Neutrophil (primary cell): ENCODE results near the gene HNRNPA3.

Source experiments
- H3K27ac ChIP-seq: fragments of 200-600 bp; sonication (generic); 2 replicates; pipeline ENCODE4 v1.5.1; 2016; ENCODE audit warnings: mild to moderate bottlenecking, moderate library complexity
- H3K27me3 ChIP-seq: fragments of 200-600 bp; sonication (generic); 2 replicates; pipeline ENCODE4 v1.6.0; 2016; ENCODE audit warnings: mild to moderate bottlenecking
- H3K36me3 ChIP-seq: fragments of 200-600 bp; sonication (generic); 2 replicates; pipeline ENCODE4 v1.5.1; 2017
- H3K4me1 ChIP-seq, 2 experiments: fragments of 200-600 bp in 1 of 2; sonication (generic) in 1 of 2; 1 replicate in 1 of 2; 2 replicates in 1 of 2; pipeline versions ENCODE4 v1.5.1 to v1.6.1; 2013 to 2016; ENCODE audit warnings: low read depth in 1 of 2, low read length in 1 of 2, mild to moderate bottlenecking in 1 of 2, moderate library complexity in 1 of 2; ENCODE audit not compliant: control insufficient read depth in 1 of 2, insufficient read depth in 1 of 2
- H3K4me3 ChIP-seq, 2 experiments: fragments of 200-600 bp in 1 of 2; sonication (generic) in 1 of 2; 1 replicate in 1 of 2; 2 replicates in 1 of 2; pipeline ENCODE4 v1.5.1; 2013 to 2016; ENCODE audit warnings: low read depth in 1 of 2, low read length in 1 of 2, mild to moderate bottlenecking in 1 of 2, moderate library complexity in 1 of 2
- H3K9me3 ChIP-seq: fragments of 200-600 bp; sonication (generic); 2 replicates; pipeline ENCODE4 v1.5.1; 2016
- CTCF ChIP-seq: fragments of 200-600 bp; sonication (generic); IDR thresholded peaks from 2 replicates; pipeline ENCODE4 v1.5.1; 2016; ENCODE audit warnings: antibody characterized with exemption

HNRNPA3 gene

GRCh38 chr2:177270531-177270930 is 57.9 kb downstream of the HNRNPA3 start:
- TF ChIP-seq CTCF, result no peak
- Histone ChIP-seq H3K9me3 (no peaks in the 10 kb centered on the region), H3K27me3 (no peaks in the 10 kb centered on the region), H3K4me1 (peaks cover 17 to 25% of the 10 kb centered on the region in 2 experiments), H3K36me3 (no peaks in the 10 kb centered on the region), H3K27ac (no peak overlapping the region), H3K4me3 (no peak overlapping the region)

- no peaks in the 10 kb centered on the region for H3K36me3 ChIP-seq
- H3K27ac ChIP-seq, result no peak overlapping the region
- peaks cover 4 to 11% of the 10 kb centered on the region in 2 experiments for H3K4me1 ChIP-seq
- H3K27me3 ChIP-seq, result no peaks in the 10 kb centered on the region
- no peak overlapping the region for H3K4me3 ChIP-seq
- H3K9me3 ChIP-seq, result no peaks in the 10 kb centered on the region
- no peak for TF ChIP-seq CTCF
Measured at GRCh38 chr2:177271981-177272666, 59.5 kb downstream of the HNRNPA3 start.

- Histone ChIP-seq H3K36me3 (no peaks in the 10 kb centered on the region), H3K4me1 (peaks cover 4 to 6% of the 10 kb centered on the region in 2 experiments), H3K9me3 (no peaks in the 10 kb centered on the region), H3K27ac (no peak overlapping the region), H3K4me3 (no peak overlapping the region), H3K27me3 (no peaks in the 10 kb centered on the region)
- no peak for TF ChIP-seq CTCF
Measured at GRCh38 chr2:177272765-177273164, 60.2 kb downstream of the HNRNPA3 start.

GRCh38 chr2:177273408-177273807 is 60.8 kb downstream of the HNRNPA3 start:
- H3K27ac ChIP-seq, result no peak overlapping the region
- TF ChIP-seq CTCF, result no peak

More at GRCh38 chr2:177273408-177273807, 60.8 kb downstream of the HNRNPA3 start:
- Histone ChIP-seq H3K4me3 (no peak overlapping the region), H3K27me3 (no peaks in the 10 kb centered on the region), H3K36me3 (no peaks in the 10 kb centered on the region), H3K9me3 (no peaks in the 10 kb centered on the region), H3K4me1 (peaks cover 0 to 6% of the 10 kb centered on the region in 2 experiments)
